HG03060 (cell line): ENCODE results near the gene CAPN10.
A peak's percentile ranks its signal among the peaks of the same experiment; 100 is the strongest.
"Not testable (repeated sequence)": the region's sequence is repeated elsewhere in the genome, so short reads cannot be mapped to it uniquely, and the experiment has no call there.

ENCODE experiments used
- ATAC-seq: cut with Tn5 transposase; IDR thresholded peaks from one replicate; pipeline ENCODE4 v1.9.1; 2021; ENCODE audit warnings: low read depth, moderate number of reproducible peaks; ENCODE audit not compliant: unreplicated experiment

The CAPN10 gene

DNA sequence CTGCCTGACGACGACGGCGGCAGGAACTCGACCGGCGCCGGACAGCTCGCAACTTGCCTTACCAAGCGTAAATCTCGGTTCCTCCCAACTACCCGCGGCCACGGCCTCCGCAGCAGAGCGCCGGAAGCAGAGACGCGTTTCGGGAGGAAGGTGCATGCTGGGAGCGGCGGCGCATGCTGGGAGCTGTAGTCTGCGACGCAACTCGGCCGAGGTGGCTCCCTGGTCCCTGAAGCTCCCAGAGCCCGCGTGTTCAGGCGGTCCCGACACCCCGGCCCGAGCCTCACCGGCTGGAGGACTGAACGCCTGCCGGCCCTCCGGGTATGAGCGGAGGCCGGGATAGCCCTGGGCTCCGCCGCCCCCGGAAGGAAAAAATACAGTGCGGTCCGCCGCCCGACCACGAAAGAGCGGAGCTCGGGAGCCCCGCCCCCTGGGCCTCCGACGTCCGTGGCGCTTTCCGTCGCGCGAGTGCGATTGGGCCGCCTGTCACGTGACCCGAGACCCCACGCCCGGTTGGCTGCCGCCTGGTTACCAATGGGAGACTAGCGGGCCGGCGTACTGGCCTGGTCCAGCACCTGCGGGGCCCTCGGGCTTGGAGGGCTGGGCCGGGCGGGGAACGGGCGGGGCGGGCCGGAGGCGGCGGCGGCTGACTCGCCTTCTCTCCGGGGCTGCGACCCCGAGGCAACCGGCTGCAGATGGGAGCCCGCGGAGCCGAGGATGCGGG is at the start of gene CAPN10:
CAPN10 (plus strand) TSS at position 537 of the 721 bp plus-strand sequence; CDS start at position 715, 178 bp downstream.
- peak; percentile 33 for ATAC-seq

GRCh38 chr2:240538031-240538780 is 48.3 kb upstream of the CAPN10 start:
- ATAC-seq: no peak

GRCh38 chr2:240539101-240539500 is 47.4 kb upstream of the CAPN10 start:
- ATAC-seq: not testable (repeated sequence)

DNA sequence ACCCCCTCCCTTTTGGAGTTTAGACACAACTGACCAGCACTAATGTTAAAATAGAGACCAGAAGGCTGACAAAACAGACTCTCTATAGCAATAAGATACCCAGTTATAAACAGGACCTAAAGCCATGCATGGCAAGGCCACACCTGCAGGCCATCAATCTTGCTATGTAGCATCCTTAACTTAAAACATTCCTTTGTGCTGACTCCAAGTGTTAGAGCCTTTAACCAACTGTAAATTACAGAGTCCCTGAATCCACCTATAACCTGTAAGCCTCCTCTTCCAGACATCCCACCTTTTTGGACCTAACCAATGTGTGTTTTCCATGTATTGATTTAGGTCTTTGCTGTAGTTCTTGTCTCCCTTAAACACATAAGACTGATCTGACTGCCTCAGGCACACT is 46.6 kb upstream of the CAPN10 start:
- no peak for ATAC-seq

DNA sequence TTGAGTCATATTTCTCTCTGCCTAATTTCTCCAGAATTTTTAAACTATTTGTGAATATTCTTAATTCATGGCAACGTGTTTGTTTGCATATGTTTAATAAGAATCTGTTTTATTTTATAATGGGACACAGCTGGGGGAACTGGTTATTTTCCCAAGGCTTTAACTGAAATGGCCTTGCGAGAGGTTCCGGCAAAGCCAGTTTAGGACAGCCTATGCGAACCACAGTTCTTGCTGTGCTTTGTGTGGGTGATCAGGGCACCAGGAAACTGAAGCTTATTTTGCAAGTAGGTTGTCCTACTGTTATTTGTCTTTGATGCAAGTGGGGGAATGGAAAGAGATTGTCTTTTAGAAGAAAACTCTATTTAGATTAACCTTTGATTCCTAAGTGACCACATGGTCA is 35.2 kb upstream of the CAPN10 start:
- ATAC-seq: no peak

DNA sequence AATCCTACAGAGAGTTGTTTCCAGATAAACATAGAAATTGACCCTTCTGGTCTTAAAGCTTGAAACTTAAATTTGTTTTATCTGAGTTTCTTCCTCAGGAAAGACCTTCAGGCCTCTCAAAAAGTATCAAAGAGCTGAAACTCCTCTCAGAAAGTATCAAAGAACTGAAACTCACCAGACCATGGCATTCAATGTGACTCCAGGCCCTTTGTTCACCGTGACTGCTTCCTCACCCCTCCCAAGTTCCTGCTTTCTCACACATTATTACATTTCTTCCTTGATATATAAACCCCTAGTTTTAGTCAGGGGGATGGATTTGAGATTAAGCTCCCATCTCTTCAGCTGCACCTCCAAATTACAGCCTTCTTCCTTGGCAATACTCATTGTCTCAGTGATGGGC is 34.7 kb upstream of the CAPN10 start:
- ATAC-seq: no peak

DNA sequence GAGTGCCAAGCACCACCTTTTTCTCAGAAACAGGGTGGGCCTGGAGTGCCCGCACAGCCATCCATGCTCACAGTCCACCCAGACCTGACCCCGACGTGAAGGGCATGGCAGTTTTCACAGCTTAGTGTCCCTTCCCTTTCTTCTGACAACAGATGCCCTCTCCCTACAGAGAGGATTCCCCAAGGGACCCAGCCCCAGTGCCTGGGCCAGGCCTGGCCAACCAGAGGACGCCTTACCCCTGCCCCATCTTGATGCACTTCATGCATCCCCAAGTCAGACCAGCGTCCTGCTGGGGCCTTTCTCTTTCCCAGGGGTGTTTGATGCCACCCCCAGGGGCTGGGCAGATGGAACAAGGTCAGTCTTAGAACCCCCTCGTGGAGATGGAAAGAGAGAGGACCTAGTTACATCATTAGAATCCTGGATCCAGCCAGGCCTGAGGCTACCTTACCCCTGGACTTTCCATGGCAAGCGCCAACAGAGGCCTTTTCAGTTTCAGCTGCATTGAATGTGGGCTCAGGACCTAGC is 32.5 kb upstream of the CAPN10 start:
- no peak for ATAC-seq

DNA sequence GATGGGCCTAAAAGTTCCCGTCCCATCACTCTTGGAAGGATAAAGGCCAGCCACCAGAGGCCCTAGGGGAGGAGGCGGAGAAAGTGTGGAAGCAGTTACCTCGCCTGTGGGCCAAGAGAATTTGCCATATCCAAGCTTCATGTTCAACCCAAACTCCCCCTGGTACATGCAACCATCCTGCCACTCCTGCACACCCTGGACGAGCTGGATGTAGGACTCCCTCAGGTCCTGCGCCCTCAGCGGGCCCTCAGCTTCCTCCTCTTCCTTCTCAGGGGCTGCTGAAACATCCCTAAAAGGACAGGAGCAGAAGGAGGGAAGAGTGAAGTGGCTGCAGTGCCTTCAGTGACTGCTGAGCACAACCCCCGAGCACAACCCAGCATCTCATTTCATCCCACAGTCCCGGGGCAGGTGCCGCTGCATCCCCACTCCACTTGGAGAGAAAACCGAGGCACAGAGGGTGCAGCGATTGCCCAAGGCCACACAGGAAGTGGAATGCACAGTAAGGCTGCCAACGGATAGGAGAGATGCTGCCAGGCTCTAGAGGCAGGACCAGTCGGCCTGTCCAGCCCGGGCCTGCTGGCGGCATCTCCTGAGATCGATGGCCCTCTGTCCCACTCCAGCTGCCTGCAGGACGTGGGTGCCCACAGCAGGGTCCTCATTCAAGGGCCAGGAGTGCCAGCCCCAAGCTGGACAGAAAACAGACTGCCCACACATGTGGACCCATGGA is 31.6 kb upstream of the CAPN10 start:
- ATAC-seq: no peak

GRCh38 chr2:240555541-240556250 is 30.8 kb upstream of the CAPN10 start:
- no peak for ATAC-seq

- ATAC-seq: no peak
Measured at GRCh38 chr2:240556553-240557100, 29.9 kb upstream of the CAPN10 start.

GRCh38 chr2:240557101-240557751 is 29.3 kb upstream of the CAPN10 start:
- ATAC-seq: no peak

GRCh38 chr2:240557808-240558207 is 28.7 kb upstream of the CAPN10 start, which contains the start of gene ANKMY1:
Gene ANKMY1, minus strand, starts transcription at chr2:240557988. Its CDS starts 653 bp downstream, at chr2:240557335.
- ATAC-seq: no peak

- no peak for ATAC-seq
Measured at GRCh38 chr2:240558236-240558761, 28.2 kb upstream of the CAPN10 start.

- no peak for ATAC-seq
Measured at GRCh38 chr2:240559286-240559685, 27.2 kb upstream of the CAPN10 start.

DNA sequence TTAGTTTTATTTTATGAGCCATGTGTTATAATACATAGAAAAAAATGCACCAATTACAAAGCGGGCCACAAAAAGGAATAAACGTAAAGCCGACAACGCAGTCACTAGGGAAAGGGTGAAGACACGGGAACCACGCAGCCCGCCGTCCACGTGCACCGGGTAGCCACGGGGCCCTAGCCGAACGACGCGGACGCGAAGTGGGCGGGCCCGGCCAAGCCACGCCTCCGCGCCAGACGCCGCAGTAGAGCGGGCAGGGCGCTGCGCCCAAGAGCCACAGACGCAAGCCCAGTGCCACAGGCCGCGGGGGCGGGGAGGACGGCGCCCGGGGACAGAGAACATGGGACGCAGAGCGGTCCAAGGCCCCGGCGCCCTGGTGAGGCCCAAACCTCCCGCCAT is 26.5 kb upstream of the CAPN10 start, which contains the start of gene DUSP28:
DUSP28 (plus strand) TSS at position 274 of the 396 bp plus-strand sequence. CDS start 328 bp downstream, outside the sequence.
- ATAC-seq: peak; percentile 21

GRCh38 chr2:240560480-240561324 is 25.8 kb upstream of the CAPN10 start:
- peak; percentile 29 for ATAC-seq

DNA sequence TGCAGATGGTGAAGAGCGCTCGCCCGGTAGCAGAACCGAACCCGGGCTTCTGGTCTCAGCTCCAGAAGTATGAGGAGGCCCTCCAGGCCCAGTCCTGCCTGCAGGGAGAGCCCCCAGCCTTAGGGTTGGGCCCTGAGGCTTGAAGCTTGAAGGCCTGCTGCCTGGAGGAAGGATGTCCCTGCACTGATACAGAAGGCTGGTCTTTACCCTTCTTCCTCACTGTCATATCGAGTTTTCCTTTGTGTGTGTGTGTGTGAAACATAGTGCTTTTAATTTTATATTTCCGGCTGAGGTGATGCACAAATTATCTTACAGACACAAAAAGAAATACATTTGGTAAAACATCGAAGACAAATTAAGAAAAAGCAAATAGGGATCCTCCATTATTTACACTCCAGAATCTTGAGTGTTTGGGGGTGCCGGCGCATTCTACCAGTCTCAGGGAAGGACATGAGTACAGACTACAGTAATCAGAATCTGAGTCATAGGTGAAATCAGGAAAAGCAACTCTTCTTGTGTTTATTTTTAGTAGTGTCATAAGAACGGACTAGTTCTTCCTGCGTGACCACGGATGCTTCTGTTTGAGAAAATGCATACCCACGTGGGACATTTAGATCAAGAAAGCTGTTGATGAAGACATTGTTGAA is 25.1 kb upstream of the CAPN10 start:
- no peak for ATAC-seq

GRCh38 chr2:240563231-240563630 is 23.3 kb upstream of the CAPN10 start:
- not testable (repeated sequence) for ATAC-seq
